Measurements from ENCODE around the gene TSPAN4. TPM values are rescaled to one million over a fixed set of nuclear protein-coding genes. Genes with fewer than 3 reads are reported as not detected.

Gene TSPAN4
- total and polyA plus RNA-seq, 9 of the 15 experiments (the other 6 are each of a cell fraction or from before 2014, with no cell fraction given) = 0.07 to 31.0 (median 15.7) TPM

GRCh38 chr11:875769-876301, 33.2 kb downstream of the TSPAN4 start (continued):
- TF ChIP-seq CTCF (IDR thresholded peaks at IDR 0.05 in 2 of 3, conservative IDR thresholded peaks at IDR 0.05 in 1 of 3; ENCODE audit: insufficient read depth in 2 of 3, low read depth in 1 of 3, low read length in 3 of 3) (peak; percentile 22 to 42 (median 23); a peak in 3 of 6 replicates), C11orf30 (IDR thresholded peaks at IDR 0.05; ENCODE audit: low read depth) (no peak), CREB3 (tag; conservative IDR thresholded peaks at IDR 0.05; ENCODE audit: low read depth) (no peak), RBBP5 (IDR thresholded peaks at IDR 0.05; ENCODE audit: borderline replicate concordance, insufficient read depth, low read length, poor library complexity, severe bottlenecking) (no peak), ZNF232 (CRISPR knock-in tag; IDR thresholded peaks at IDR 0.05) (no peak), NFRKB (IDR thresholded peaks at IDR 0.05; ENCODE audit: low read depth) (no peak), GTF3C2 (IDR thresholded peaks at IDR 0.05; ENCODE audit: borderline replicate concordance, extremely low read depth, insufficient read length) (no peak), FOSL1 (tag; conservative IDR thresholded peaks at IDR 0.05) (no peak), BRF1 (IDR thresholded peaks at IDR 0.05; ENCODE audit: borderline replicate concordance, extremely low read depth, insufficient read length) (no peak), ZNF134 (CRISPR knock-in tag; conservative IDR thresholded peaks at IDR 0.05) (peak; percentile 66), ZNF224 (CRISPR knock-in tag; IDR thresholded peaks at IDR 0.05) (no peak), MLLT1 (IDR thresholded peaks at IDR 0.05) (no peak), ERF (CRISPR knock-in tag; IDR thresholded peaks at IDR 0.05) (no peak), ZNF408 (CRISPR knock-in tag; IDR thresholded peaks at IDR 0.05; ENCODE audit: low read depth) (no peak), ARHGAP35 (IDR thresholded peaks at IDR 0.05; ENCODE audit: partially characterized antibody) (no peak), MNT (conservative IDR thresholded peaks at IDR 0.05) (peak; percentile 89 to 92)

Measured in K562 (cell line).